GM19452 (cell line): Measurements from ENCODE around the gene NPTXR.

Experiments
- ATAC-seq: cut with Tn5 transposase; IDR thresholded peaks from one replicate; pipeline ENCODE4 v1.9.1; 2021; ENCODE audit not compliant: unreplicated experiment

Gene NPTXR

DNA sequence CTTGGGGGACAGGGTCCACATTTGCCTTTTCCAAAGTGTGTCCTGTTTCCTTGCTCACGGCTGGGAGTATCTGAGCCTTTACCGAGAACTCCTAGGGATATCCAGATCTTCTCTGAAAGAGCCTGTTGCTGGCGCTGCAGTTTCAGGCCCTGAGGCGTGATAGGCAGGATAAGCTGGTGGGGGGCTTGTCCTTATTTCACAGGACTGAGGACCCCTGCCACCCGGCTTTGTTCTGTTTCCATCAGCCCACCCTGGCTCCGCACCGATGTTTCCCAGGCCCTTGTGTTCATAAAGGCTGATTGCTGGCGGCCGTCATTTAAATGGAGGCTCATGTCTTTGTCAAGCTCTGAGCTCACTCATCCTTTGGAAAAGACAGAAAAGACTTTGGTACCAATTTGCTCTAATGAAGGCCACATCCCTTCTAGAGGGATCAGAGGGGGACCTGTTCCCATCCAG lies 9.4 kb upstream of the NPTXR start:
- no peak for ATAC-seq

DNA sequence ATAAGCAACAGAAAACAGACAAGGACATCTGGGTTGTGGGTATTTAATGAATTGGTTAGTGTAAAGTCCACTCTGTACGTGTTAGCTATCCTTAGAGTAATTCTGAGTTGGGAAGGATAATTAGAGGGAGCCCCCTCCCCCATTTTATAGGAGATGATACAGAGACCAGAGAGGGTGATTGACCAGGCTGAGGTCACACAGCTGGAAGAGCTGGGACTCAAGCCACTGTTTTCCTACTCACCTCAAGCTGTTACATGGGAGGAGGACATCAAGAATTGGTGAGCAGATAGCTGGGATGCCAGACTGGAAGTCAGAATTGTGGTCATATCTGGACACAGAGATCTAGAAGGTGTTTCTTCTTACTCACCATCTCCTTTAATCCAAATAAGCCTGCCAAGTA lies 8.7 kb upstream of the NPTXR start:
- no peak for ATAC-seq

DNA sequence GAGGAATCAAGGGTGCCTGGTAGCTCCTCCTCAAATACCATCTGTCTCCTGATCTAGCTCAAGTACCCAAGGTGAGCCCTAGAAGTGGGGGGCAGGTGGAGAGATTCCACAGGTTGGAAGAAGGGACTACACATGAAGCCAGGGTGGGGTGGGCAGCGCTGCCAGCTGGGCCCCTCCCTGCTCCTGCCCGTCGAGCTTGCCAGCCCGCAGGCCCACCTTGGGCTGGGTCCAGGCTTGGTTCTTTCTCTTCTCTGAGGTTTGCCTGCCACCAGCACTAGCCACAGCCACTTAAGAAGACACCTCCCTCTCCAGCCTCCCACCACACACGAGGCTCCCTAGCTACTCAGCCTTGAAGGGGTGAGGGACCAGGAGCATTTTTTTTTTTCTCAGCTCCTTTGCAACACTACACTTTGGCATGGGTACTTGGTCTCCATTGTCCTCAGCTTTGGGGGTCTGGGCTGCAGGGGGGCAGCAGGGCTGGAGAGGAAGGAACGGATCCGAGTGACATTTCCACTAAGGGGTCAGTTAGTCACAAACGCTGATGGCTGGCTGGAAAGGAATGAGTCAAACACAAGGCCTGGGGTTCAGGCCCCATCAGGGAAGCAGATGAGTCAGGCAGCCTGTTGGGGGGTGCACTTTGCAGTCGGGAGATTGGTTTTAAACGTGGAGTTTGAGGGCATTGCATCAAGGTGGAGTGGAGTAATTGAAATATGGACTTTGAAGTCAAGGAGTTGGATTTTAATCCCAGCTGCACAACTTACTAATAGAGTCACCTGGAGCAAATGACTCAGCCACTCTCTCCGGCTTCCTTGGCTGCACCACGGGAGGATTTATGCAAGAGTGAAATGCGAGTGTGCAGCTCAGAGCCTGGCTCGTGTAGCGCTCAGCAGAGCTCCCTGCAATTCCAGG lies 7.4 kb upstream of the NPTXR start:
- ATAC-seq: no peak

DNA sequence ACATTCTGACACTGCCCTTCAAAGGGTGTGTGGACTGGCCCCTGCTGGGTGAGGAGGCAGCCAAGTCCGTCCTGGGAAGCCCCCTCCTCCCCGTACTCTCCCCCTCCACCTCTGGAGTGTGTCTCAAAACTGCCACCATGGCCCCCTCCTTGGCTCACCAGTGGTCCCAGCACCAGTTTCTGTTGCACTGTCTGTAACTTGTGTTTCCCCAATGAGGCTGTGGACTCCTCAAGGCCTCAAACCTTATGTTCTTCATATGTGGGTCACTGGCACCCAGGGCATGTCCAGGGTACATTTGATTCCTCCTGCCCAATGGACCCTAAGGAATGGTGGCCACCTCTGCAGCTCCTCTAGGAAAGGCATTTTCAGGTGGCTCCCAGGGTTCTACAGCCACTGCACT lies 6.6 kb upstream of the NPTXR start:
- no peak for ATAC-seq

DNA sequence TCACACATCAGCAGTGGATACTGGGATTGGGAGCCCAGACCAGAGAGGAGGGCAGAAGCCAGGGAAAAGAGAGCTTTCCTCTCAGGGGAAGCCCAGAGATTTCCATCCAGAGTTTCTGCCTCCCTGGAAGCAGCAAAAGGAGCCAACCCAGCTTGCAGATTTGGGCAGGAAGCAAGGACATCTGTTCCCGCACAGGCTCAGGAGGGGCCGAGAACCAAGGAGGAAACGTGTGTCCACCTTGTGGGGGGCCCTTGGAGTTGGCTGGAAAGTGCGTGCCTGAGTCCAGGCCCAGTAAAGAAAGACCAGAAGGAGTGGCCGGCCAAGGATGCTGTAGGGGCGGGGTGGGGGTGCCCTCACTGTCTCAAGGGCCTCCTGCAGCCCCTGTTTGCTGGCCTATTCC lies 6.0 kb upstream of the NPTXR start:
- ATAC-seq: no peak

DNA sequence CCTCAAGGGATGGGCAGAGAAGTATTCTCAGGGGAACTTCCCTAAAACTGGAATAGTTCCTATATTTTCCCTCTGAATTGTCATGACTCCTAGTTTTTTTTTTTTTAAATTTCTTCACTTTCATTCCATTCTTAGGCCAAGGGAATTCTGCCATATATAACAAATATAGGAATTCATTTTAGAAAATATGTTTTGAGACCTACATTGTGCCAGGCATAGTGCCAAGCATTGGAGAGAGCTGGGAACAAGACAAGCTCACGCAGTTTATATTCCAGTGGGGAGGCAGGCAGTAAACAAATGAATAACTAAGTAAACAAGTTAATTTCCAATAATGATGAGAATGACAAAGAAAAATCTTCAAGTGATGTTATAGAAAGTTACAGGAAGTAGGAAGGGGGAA lies 2.6 kb upstream of the NPTXR start:
- no peak for ATAC-seq

DNA sequence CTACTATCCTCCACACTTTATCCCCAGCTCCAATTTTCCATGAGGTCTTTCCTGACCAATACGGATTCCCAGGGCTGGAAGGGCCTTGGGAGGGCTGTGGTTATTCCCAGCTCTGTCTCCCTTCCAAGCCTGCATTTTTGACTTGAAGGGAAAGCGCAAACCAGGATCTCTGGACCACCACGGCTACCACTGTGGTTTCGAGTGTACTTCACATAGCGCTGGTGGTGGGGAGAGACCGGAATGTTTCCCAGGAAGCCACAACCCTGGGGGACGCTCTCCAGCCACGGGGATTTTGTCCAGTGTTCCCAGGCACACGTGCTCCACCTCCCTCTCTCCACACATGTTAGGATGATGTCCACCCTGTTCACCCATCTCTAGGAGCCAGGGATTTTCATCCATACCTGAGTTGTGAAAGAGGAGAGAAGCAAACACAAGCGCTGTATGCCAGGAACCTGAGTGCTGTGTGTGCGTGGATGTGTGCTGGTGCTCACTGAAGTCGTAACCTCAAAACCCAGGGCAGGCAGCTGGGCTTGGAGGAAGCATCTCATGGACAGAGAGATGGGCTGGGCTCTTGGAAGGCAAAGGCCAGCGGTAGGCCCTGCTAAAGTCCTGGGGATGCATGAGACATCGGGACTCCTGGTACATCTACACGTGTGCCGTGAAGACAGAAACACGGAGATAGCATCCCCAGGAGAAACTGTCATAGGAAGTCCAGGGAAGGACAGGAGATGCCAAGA lies 1.3 kb upstream of the NPTXR start:
- ATAC-seq: no peak

DNA sequence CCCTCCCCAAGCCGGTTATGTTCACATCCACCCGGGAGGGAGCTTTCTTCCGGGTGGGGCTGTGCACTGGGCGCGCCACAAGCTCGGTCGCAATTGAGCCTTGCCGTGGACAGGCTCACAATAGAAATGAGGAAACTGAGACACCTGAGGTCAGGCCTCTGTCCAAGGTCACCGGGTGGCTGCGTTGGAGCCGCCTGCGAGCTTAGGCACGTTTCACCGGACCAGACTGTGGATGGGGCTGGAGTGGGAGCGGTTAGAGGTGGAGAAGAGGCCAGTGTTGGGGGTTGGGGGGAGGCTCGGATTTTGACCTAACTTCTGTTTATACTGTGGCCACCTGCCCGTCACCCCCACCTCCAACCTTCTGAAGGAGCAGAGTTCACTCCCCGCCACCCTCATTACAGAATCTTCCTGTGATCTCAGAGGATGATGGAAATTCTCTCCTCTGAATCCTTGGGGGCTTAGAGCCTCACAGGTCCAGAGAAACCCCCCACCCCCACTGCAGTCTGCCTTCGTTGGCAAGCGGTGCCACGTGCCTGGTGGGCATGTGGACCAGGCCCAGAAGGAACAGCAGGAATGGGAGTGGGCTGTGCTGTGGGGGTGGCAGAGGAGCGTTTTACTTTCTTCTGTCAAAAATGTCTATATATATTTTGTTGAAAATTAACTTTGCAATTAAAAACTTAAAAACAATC lies 631 bp upstream of the NPTXR start:
- ATAC-seq: no peak

DNA sequence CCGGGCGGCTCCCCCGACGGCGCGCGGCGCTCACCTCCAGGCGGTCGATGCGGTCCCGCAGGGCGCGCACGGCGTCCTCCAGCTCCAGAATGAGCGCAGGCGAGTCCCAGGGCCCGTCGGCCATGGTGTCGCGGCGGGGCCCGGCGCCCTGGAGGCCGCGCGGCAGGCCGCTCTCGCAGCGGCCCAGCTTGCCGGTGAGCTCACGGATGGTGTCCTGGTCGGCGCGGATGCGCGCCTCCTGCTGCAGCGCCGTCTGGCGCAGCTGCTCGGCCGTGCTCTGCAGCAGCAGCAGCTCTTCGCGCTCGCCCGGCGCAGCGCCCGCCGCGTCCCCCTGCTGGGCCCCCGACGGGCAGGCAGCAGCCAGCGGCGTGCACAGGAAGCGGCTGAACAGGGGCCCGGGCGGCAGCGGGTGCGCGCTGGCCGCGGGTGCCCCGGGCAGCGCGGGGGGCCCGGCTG lies 599 bp downstream of the NPTXR start:
- ATAC-seq: no peak

DNA sequence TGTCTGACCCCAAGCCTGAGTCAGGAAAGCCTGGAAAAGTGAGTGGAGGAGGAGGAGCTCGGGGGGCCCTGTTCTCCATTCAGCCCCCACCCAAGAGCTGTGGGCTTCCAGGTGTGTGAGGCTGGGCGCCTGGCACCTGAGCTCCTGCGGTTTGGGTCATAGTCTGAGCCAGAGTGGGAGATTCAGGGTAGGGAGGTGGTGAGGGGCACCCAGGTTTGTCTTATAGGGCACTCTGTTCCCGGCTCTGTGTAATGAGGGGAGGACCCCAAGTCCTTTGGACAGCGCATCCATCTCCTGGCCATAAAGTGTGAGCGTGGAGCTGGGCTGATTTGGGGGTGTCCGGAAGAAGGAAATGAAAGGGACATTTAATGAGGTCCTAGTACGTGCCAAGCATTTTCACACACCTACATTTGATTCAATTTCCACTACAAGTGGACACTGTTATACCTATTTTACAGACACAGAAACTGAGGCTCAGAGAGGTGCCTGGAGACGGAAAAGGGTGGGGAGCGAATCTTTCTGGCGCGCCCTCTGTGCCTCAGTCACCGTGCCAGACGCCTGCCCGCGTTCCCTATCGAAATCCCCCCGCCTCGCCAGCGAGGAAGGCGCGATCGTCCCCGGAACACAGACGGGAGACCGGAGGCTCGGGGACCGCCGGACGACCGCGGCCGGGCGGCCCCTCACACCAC lies 1.2 kb downstream of the NPTXR start:
- ATAC-seq: no peak

DNA sequence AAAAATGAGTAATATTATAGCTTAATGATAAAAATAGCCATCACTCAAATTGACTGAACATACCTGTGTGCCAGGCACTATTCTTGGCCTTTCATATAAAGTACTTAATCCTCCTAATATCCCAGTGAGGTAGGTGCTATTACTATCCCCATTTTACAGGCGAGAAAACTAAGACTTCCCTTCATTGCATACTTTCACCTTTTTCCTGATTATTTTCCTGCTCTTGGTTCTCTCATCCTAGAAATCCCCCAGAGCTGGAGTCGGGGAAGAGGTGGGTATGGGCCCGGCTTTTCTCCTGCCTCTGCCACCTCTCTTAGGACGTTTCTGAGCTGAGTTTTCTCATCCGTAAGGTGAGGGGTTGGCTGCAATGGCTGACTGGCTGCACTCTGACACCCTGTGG lies 2.2 kb downstream of the NPTXR start:
- no peak for ATAC-seq

DNA sequence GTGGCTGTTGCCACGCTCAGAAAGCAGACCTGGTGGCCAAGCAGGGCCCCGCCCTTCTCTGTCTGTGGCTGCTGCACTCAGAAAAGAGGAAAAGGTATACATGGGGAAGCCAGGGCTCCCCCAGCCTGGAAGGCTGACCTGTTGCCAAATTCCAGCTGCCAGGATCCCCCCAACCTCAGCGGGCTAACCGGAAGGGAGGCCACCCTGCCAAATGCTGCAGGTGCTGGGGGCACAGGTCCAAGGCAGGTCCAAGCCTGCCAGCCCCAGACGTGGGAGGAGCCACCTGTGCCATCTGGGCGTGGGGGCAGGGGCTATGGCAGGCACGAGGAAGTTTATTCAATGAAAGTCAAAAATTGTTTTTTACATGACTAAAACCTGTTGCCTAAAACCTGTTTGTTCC lies 2.6 kb downstream of the NPTXR start:
- no peak for ATAC-seq

DNA sequence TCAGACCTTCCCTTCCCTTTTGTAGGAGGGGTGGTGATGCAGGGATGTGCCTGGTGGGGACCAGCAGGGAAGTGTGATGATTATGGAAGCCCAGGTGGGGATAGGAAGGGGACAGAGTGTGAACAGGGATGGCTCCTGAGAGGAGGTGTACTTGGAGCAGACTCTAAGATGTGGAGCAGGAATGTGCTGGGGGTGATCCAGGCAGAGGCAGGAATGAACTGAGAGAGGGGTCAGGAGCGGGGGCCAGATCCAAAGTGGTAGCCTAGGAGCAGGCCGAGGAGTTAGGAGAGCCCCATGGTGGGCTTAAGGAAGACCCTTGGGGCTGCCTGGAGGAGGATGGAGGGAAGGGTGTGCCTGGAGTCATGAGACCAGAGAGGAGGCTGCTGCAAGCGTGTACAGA lies 3.7 kb downstream of the NPTXR start:
- ATAC-seq: no peak

DNA sequence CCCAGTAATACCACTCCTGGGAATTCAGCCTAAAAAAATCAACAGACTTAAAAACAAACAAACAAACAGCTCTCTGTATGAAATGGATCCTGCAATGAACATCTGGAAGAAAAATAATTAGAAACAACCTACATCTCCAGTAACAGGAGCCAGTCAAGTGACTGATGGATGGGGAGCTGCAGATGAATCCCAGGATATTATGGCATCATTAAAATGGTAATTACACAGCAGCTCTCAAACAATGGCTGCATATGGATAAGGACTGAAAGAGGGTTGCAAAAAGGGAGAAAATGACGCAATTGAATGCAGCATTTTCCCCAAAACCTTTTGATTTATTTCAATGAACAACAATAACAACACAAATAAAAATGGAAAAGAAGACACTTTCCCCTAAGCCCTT lies 4.1 kb downstream of the NPTXR start:
- ATAC-seq: no peak

DNA sequence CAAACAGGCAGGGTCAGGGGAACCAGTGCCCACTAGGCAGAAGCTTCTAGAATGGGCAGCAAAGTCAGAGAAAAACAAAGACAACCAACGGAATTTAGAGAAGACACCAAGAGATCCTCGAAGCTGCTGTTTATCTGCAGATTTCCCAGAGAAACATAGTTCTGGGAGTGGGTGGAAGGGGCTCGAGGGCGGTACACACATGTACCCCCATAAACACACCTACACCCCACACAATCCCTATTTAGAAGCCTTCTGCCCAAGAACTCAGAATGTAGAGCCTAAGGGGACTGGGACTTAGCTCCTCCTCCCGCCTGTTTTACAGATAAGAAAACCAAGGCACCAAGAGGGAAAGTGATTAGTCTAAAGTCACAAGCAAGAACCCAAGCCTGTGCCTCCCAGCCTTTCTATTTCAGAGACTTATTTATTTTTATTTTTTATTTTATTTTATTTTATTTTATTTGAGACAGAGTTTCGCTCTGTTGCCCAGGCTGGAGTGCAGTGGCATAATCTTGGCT lies 6.4 kb downstream of the NPTXR start:
- no peak for ATAC-seq

DNA sequence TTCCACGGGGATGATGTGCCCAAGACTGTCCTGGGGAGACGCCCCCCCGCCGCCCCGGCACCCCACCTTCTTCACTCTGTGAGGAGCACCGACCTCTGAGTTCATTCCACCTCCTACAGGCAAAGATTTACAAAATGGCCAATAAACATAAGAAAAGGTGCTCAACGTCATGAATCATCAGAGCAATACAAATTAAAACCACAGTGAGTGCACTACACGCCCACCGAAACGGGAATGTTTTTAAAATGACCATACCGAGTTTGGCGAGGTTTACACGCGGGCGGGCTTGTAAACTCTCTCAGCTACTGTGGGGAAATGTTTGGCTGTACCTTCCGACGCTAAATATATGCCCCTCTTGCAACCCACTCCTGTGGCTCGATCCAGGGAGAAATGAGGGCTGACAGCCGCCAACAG lies 7.9 kb downstream of the NPTXR start:
- no peak for ATAC-seq

DNA sequence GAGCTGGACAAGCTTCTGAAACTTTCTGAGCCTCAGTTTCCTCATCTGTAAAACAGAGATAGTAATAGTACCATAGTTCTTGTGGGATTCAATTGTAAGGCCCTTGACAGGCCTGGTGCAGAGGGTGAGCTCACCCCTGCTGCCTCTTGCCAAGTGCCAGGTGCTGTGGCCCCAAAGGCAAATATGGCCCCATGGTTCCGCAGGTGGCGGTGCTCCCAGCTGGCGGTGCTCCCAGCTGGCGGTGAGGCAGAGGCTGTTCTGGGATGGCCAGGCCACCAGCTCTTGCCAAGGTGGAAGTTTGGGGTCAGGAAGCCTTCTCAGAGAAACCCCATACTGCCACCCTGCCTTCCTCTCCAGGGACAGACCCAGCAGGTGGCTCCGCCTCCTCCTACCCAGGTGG lies 8.8 kb downstream of the NPTXR start:
- ATAC-seq: no peak

DNA sequence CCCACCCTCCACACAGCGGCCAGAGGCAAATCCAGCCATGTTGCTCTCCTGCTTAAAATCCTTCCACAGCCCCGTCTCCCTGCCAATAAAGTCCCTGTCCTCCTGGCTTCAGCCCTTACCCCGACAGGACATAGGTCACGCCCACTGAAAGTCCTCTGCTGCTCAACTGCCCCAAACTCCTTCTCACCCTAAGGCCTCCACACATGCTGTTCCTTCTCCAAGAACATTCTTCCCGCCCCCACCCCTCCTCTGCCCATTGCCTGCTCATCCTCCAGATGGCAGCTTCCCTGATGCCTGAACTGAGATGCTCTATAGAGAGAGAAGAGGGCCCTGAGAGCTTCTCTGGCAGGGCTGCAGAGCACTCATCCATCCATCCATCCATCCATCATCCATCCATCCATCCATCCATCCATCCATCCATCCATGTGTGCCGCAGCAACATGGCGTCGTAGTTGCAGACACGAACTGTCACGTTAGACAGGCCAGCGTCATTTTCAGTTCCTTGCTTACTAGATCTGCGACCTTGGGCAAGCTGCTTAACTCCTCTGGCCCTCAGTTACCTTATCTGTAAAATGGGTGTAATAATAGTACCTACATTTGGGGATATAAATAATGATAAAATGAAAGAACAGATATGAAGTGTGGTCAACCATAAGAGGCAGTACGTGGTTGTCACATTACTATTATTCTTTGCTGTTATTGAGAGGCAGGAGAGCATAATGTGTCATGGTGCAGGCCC lies 9.4 kb downstream of the NPTXR start:
- ATAC-seq: no peak

DNA sequence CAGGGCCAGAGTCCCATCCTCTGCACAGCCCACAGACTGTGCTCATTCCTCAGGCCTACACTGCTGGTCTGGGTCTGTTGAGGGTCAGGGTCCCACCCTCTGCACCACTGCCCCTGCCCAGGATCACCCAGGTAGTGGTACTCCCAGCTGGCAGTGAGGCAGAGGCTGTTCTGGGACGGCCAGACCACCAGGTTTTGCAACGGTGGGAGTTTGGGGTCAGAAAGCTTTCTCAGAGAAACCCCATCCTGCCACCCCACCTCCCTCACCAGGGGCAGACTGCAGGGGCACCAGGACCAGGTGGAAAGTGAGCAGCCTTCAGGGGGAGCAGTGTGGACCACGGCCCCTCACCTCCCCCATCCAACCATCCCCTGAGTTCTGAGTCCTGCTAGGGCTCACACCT lies 10.8 kb downstream of the NPTXR start:
- ATAC-seq: no peak
